GM19240 (cell line): ENCODE measurements around the gene DUOX1.
"Not testable (repeated sequence)": the region's sequence is repeated elsewhere in the genome, so short reads cannot be mapped to it uniquely, and the experiment has no call there.

Experiments
- DNase-seq: peaks from one replicate; pipeline ENCODE4 v3.0.0; 2011; ENCODE audit warnings: low spot score; ENCODE audit not compliant: insufficient read length

DUOX1 gene

GRCh38 chr15:45121020-45121419 is 8.8 kb upstream of the DUOX1 start:
- DNase-seq, result no peak

GRCh38 chr15:45121706-45122417 is 7.9 kb upstream of the DUOX1 start:
- DNase-seq, result no peak

- no peak for DNase-seq
Measured at GRCh38 chr15:45122719-45123118, 7.1 kb upstream of the DUOX1 start.

GRCh38 chr15:45123397-45123796 is 6.4 kb upstream of the DUOX1 start:
- no peak for DNase-seq

GRCh38 chr15:45126535-45127158 is 3.1 kb upstream of the DUOX1 start:
- no peak for DNase-seq

GRCh38 chr15:45128971-45129639 is 689 bp upstream of the DUOX1 start:
- DNase-seq, result no peak

- DNase-seq, result no peak
Measured at GRCh38 chr15:45130291-45131000, 652 bp downstream of the DUOX1 start.

GRCh38 chr15:45131510-45131909 is 1.7 kb downstream of the DUOX1 start:
- no peak for DNase-seq

- no peak for DNase-seq
Measured at GRCh38 chr15:45132844-45133560, 3.2 kb downstream of the DUOX1 start.

- DNase-seq, result no peak
Measured at GRCh38 chr15:45133561-45133920, 3.7 kb downstream of the DUOX1 start.

- DNase-seq, result no peak
Measured at GRCh38 chr15:45134046-45134445, 4.3 kb downstream of the DUOX1 start.

- DNase-seq, result no peak
Measured at GRCh38 chr15:45134682-45135604, 5.1 kb downstream of the DUOX1 start.

GRCh38 chr15:45135705-45136377 is 6.0 kb downstream of the DUOX1 start:
- DNase-seq, result not testable (repeated sequence)

GRCh38 chr15:45136378-45136764 is 6.6 kb downstream of the DUOX1 start:
- no peak for DNase-seq

GRCh38 chr15:45137703-45138102 is 7.9 kb downstream of the DUOX1 start:
- no peak for DNase-seq

GRCh38 chr15:45138814-45139765 is 9.3 kb downstream of the DUOX1 start:
- no peak for DNase-seq

GRCh38 chr15:45139770-45140169 is 10.0 kb downstream of the DUOX1 start:
- DNase-seq, result no peak

GRCh38 chr15:45140557-45141250 is 10.9 kb downstream of the DUOX1 start:
- DNase-seq, result no peak
